HepG2 (cell line): ENCODE measurements around the gene MED12. TPM values are rescaled to one million over a fixed set of nuclear protein-coding genes. Genes with fewer than 3 reads are reported as not detected.

ENCODE experiments used
- ATAC-seq: fragments of 200-7000 bp; cut with Tn5 transposase; 3 replicates; pipeline ENCODE4 v1.9.1; 2020; ENCODE audit warnings: mild to moderate bottlenecking, moderate library complexity
- BruUV-seq: library from RNA; stranded (reverse); fragments of 400-500 nt; replicated peaks from 2 replicates; lab custom pipeline; 2021; lab: Mats Ljungman, UMichigan
- CTCF ChIA-PET: fragments of 300-600 bp; formaldehyde crosslinking; extraction: SDS; loops from one replicate; lab custom pipeline; 2021; ENCODE audit warnings: low total read pairs, inconsistent platforms, low intra/inter-chr PET ratio; lab: Yijun Ruan, JAX
- POLR2A ChIA-PET: fragments of 350-600 bp; sonication (Branson Sonifier 250); formaldehyde crosslinking; loops from one replicate; lab custom pipeline; 2020; ENCODE audit warnings: antibody characterized with exemption, inconsistent platforms; lab: Yijun Ruan, JAX
- DNase-seq: peaks from one replicate; pipeline ENCODE4 v3.0.0-alpha.2; 2015; ENCODE audit warnings: low spot score
- FAIRE-seq: peaks from 3 replicates; lab custom pipeline; 2011; peaks lifted over from hg19 to GRCh38; lab: Jason Lieb, UNC
- H2AFZ ChIP-seq: one replicate; pipeline ENCODE4 v1.6.1; 2011; ENCODE audit warnings: low read length, inconsistent platforms
- H3K27ac ChIP-seq: fragments of 300-600 bp; 3 replicates; pipeline ENCODE4 v1.8.0; 2011; ENCODE audit warnings: mixed run types, mild to moderate bottlenecking, mixed read lengths, low read length, inconsistent platforms; ENCODE audit not compliant: insufficient read depth; ENCODE audit errors: extremely low read length
- H3K27me3 ChIP-seq, 2 experiments: fragments of 200-600 bp in 1 of 2; 2 replicates in 1 of 2; 3 replicates in 1 of 2; pipeline versions ENCODE4 v1.6.0 to v1.8.0; 2011; ENCODE audit warnings: low read length in 2 of 2, mild to moderate bottlenecking in 2 of 2, moderate library complexity in 2 of 2, inconsistent platforms in 1 of 2; ENCODE audit not compliant: insufficient read depth in 2 of 2, control insufficient read depth in 1 of 2
- H3K36me3 ChIP-seq, 2 experiments: fragments of 200-600 bp in 1 of 2; replicated peaks in 1 of 2; 2 replicates in 1 of 2; 3 replicates in 1 of 2; pipeline versions ENCODE4 v1.5.1 to v1.8.0; 2011; ENCODE audit warnings: low read length in 2 of 2, inconsistent platforms in 1 of 2; ENCODE audit not compliant: insufficient read depth in 2 of 2, control insufficient read depth in 1 of 2
- H3K4me1 ChIP-seq: 2 replicates; pipeline ENCODE4 v1.5.1; 2012; ENCODE audit warnings: low read length, inconsistent platforms; ENCODE audit not compliant: insufficient read depth
- H3K4me2 ChIP-seq: 2 replicates; pipeline ENCODE4 v1.6.0; 2011; ENCODE audit warnings: low read depth, low read length, inconsistent platforms
- H3K4me3 ChIP-seq, 3 experiments: fragments of 200-600 bp in 1 of 3; sonication (generic), shearing (Covaris generic) in 1 of 3; replicated peaks in 1 of 3; 2 replicates each; pipeline ENCODE4 v1.5.1; 2011 to 2016; ENCODE audit warnings: low read length in 3 of 3, inconsistent platforms in 2 of 3, low read depth in 2 of 3, mild to moderate bottlenecking in 2 of 3, control low read depth in 1 of 3, mixed read lengths in 1 of 3; ENCODE audit not compliant: insufficient read depth in 1 of 3
- H3K79me2 ChIP-seq: one replicate; pipeline ENCODE4 v1.6.1; 2011; ENCODE audit warnings: low read length, inconsistent platforms; ENCODE audit not compliant: insufficient read depth
- H3K9ac ChIP-seq: 2 replicates; pipeline ENCODE4 v1.6.0; 2011; ENCODE audit warnings: mild to moderate bottlenecking, low read depth, low read length, inconsistent platforms; ENCODE audit not compliant: insufficient read depth
- H3K9me3 ChIP-seq: 2 replicates; pipeline ENCODE4 v1.5.1; 2012; ENCODE audit warnings: mild to moderate bottlenecking, low read length
- H4K20me1 ChIP-seq: 2 replicates; pipeline ENCODE4 v1.6.0; 2011; ENCODE audit warnings: inconsistent platforms, mild to moderate bottlenecking, low read length, moderate library complexity; ENCODE audit not compliant: insufficient read depth
- AFF4 ChIP-seq: sonication (generic); formaldehyde crosslinking; IDR thresholded peaks from 2 replicates; pipeline ENCODE4 v1.4.0; 2020; ENCODE audit warnings: missing genetic modification reagents
- ATF7 ChIP-seq, 2 experiments: fragments of 450-650 bp in 1 of 2; sonication (generic) in 1 of 2; formaldehyde crosslinking in 1 of 2; IDR thresholded peaks; 2 replicates each; pipeline versions ENCODE4 v1.4.0 to v1.6.1; 2016 to 2020; ENCODE audit warnings: antibody characterized with exemption in 1 of 2, mild to moderate bottlenecking in 1 of 2, missing genetic modification reagents in 1 of 2
- BHLHE40 ChIP-seq: IDR thresholded peaks from 2 replicates; pipeline ENCODE4 v1.6.1; 2011; ENCODE audit warnings: low read length, improper control_type of control experiment
- CAMTA2 ChIP-seq: sonication (generic); formaldehyde crosslinking; IDR thresholded peaks from 2 replicates; pipeline ENCODE4 v1.4.0; 2020; ENCODE audit warnings: mild to moderate bottlenecking, missing genetic modification reagents, borderline replicate concordance
- FUBP1 ChIP-seq: sonication (generic); formaldehyde crosslinking; IDR thresholded peaks from 2 replicates; pipeline ENCODE4 v1.5.1; 2020; ENCODE audit warnings: missing genetic modification reagents, mild to moderate bottlenecking, borderline replicate concordance
- SIN3B ChIP-seq: fragments of 150-350 bp; IDR thresholded peaks from 2 replicates; pipeline ENCODE4 v1.6.1; 2014; ENCODE audit warnings: low read length
- TEAD3 ChIP-seq: optimal IDR thresholded peaks from 2 replicates; pipeline ENCODE3; 2016; ENCODE audit warnings: borderline replicate concordance
- ZNF777 ChIP-seq: sonication (generic); formaldehyde crosslinking; IDR thresholded peaks from 2 replicates; pipeline ENCODE4 v1.4.0; 2020; ENCODE audit warnings: missing genetic modification reagents
- WGBS: methylation state at CpG from one replicate; pipeline ENCODE4 v1.1.6; 2017; ENCODE audit warnings: low lambda C conversion rate; 5-methylcytosine and 5-hydroxymethylcytosine counted together
- in situ Hi-C: cut with HindIII; loops from 2 replicates; pipeline ENCODE4 v1.10.0; 2017; ENCODE audit warnings: low pct_unique_long_range_greater_than_20kb; ENCODE audit not compliant: extremely low pct_ligation_motif_present
- intact Hi-C: fragments of 100-400 bp; cut with micrococcal nuclease; formaldehyde crosslinking; loops from one replicate; pipeline ENCODE4 v1.10.0; 2022; ENCODE audit not compliant: unreplicated experiment
- polyA plus RNA-seq, 8 experiments: library from polyadenylated mRNA; depleted of rRNA in 3 of 8; stranded (reverse) in 7 of 8; unstranded in 1 of 8; fragments of >200 nt; fragmentation: Illumina TruSeq in 4 of 8; extraction: Trizol in 4 of 8; gene quantifications; 2 replicates each; pipeline versions ENCODE4 v1.2.1 to v1.2.3, GENCODE V29; 2011 to 2016; ENCODE audit warnings: low read depth in 4 of 8, missing spikeins in 1 of 8, mixed read lengths in 1 of 8; ENCODE audit not compliant: insufficient read depth in 1 of 8
- total RNA-seq, 5 experiments: library from RNA; depleted of rRNA; stranded (reverse); fragments of >200 nt; fragmentation: Illumina TruSeq; extraction: Trizol; gene quantifications; 2 replicates each; pipeline ENCODE4 v1.2.3, GENCODE V29; 2016; ENCODE audit warnings: low read depth in 1 of 5

MED12 gene
- total and polyA plus RNA-seq, 2 of the 13 experiments (the other 11 are each of a cell fraction or from before 2014, with no cell fraction given): 9.4 to 15.0 TPM

DNA sequence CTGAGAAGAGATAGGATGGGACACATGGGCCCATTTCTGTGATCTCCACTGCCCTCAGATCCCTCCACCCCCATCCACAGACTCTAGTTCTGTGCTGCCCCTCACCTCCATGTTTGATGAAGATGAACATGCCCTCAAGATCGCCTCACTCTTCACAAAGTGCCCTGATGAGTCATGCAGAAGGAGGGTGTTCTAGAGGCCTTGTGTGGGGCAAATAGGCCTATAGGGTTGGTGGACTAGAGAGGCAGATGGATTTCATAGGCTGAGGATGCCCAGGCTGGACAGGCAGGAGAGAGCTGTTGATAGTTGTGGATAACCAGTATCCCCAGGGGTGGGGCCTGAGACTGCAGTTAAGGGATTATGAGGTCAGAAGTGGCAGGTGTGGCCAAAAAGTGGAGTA, 12.0 kb upstream of the MED12 start, which contains the start of gene CXorf65 (continued):
- TF ChIP-seq AFF4 (CRISPR knock-in tag): no peak
- TF ChIP-seq BHLHE40: no peak
- no peak for TF ChIP-seq CAMTA2 (CRISPR knock-in tag)
- TF ChIP-seq ATF7 (IDR thresholded peaks at IDR 0.05): no peak
- no peak for TF ChIP-seq ATF7 (CRISPR knock-in tag; IDR thresholded peaks at IDR 0.05)

- H3K27me3 ChIP-seq: no peaks in the 10 kb centered on the region
- H4K20me1 ChIP-seq: no peaks in the 10 kb centered on the region
- no peak overlapping the region for H3K4me3 ChIP-seq
- no TSS peak for BruUV-seq
- no peaks in the 10 kb centered on the region for H3K79me2 ChIP-seq
- POLR2A ChIA-PET: no interaction called here
- no peaks in the 10 kb centered on the region for H3K9me3 ChIP-seq
- WGBS: 85% methylated on average over 4 of the region's 4 CpGs
- H3K9ac ChIP-seq: no peak overlapping the region
- no peak overlapping the region for H3K4me2 ChIP-seq
- no peak overlapping the region for H3K27ac ChIP-seq
- intact Hi-C loops (no loop called here), in situ Hi-C loops (no loop called here)
- ATAC-seq (no peak), DNase-seq (no peak), FAIRE-seq (no peak)
- peaks cover 23% of the 10 kb centered on the region for H3K4me1 ChIP-seq
- no peak overlapping the region for H2AFZ ChIP-seq
- TF ChIP-seq ZNF777 (CRISPR knock-in tag) (no peak), SIN3B (no peak), FUBP1 (CRISPR knock-in tag) (no peak), TEAD3 (CRISPR knock-in tag) (no peak)
- H3K36me3 ChIP-seq: no peaks in the 10 kb centered on the region
- CTCF ChIA-PET: no interaction called here
Observed at GRCh38 chrX:71107245-71107644, 11.2 kb upstream of the MED12 start.
